Amniotic stem cell (primary cell): Measurements from ENCODE around the gene ELOF1.
"Not testable (repeated sequence)": the region's sequence is repeated elsewhere in the genome, so short reads cannot be mapped to it uniquely, and the experiment has no call there.

Experiments used
- DNase-seq: peaks from one replicate; lab custom pipeline; 2025; lab: John Stamatoyannopoulos, UW

The ELOF1 gene

DNA sequence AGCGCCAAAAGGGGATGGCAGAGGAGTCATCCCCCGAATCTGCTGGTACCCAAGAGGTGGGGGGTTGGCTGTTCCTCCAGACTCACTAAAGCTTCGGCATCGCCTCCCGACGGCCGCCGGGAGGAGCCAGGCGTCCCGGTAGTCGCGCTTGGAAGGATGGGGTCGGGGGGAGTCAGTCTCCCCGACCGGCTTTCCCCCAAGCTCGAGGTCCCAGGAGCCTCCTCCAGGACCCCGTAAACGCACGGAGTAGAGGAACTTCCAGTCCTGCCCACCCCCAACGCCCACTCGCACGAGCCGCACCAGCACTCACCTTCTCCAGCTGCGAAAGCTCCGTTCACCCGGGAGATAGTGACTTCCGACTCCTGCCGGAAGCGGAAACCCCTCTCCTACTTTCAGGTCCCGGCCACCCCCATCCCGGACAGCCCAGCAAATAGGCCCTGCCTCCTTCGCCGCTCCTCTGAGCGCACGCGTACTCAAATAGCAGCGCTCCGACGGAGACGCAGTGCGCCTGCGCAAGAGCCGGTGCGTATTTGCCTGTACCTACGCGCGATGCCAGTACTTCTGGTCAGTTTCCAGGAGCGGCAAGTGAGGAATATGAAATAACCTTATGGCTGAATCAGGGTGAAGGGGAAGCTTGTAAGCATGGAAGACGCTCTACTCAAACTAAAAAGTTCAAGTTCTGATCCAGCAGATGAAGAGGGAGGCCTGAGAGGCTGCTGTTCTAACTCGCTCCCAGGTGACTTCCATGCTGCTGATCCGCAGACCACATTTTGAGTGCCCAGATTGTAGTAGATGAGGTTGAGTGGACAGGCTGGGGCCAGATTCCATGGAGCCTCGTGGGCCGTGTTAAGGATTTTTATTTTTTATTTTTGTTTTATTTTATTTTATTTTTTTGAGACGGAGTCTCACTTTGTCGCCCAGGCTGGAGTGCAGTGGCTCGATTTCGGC, at the start of gene ELOF1:
Gene ELOF1, minus strand, starts transcription at position 350 of the 948 bp plus-strand sequence. CDS start 4,883 bp downstream, outside the sequence.
- peak; percentile 98 for DNase-seq

DNA sequence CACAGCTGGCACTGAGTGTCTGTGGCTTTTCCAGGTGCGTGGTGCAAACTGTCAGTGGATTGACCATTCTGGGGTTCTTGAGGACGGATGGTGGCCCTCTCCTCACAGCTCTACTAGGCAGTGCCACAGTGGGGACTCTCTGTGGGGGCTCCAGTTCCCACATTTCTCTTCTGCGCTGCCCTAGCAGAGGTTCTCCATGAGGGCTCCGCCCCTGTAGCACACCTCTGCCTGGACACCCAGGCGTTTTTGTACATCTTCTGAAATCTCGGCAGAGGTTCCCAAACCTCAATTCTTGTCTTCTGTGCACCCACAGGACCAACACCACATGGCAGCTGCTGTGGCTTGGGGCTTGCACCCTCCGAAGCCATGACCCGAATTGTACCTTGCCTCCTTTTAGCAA, 47.5 kb upstream of the ELOF1 start:
- DNase-seq: no peak

DNA sequence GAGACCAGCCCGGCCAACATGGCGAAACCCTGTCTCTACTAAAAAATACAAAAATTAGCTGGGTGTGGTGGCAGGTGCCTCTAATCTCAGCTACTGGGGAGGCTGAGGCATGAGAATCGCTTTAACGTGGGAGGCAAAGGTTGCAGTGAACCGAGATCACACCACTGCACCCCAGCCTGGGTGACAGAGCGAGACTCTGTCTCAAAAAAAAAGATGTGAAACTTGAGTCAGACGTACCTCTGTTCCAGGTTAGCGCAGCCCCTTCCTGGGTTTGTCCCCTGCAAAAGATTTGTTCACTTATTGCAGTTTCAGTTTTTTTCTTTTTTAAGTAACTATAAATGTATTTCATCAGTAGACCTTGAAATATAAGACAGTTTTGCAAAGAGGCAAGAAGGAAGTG, 40.7 kb upstream of the ELOF1 start:
- not testable (repeated sequence) for DNase-seq

DNA sequence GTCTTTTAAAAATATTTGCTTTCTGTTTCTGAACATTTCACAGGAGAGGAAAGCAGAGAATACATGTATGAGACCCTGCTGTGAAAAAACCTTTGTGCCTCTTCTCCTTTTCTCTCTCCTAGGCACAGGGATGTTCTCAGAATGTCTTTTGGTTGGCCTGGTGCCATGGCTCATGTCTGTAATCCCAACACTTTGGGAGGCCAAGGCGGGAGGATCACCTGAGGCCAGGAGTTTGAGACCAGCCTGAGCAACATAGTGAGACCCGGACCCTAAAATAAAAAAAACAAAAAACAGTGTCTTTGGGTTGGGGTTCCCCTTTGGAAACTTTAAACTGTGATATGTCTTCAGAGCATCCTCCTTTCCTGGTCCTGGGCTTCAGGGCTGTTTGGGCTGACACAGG, 39.7 kb upstream of the ELOF1 start:
- DNase-seq: no peak

DNA sequence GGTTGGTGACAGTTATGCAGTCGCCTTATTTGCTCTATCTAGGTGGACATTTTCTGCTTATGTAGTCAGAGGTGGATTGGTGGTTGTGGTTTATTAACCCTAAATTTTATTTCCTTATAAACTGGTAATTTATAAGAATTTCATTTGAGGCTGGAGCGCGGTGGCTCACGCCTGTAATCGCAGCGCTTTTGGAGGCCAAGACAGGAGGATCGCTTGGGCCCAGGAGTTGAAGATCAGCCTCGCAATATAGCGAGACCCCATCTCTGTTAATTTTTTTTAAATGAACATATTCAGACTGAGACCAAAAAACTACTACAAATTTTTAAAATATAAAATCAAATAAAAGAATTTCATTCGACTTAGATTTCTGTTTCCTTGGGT, 39.1 kb upstream of the ELOF1 start:
- DNase-seq: no peak

DNA sequence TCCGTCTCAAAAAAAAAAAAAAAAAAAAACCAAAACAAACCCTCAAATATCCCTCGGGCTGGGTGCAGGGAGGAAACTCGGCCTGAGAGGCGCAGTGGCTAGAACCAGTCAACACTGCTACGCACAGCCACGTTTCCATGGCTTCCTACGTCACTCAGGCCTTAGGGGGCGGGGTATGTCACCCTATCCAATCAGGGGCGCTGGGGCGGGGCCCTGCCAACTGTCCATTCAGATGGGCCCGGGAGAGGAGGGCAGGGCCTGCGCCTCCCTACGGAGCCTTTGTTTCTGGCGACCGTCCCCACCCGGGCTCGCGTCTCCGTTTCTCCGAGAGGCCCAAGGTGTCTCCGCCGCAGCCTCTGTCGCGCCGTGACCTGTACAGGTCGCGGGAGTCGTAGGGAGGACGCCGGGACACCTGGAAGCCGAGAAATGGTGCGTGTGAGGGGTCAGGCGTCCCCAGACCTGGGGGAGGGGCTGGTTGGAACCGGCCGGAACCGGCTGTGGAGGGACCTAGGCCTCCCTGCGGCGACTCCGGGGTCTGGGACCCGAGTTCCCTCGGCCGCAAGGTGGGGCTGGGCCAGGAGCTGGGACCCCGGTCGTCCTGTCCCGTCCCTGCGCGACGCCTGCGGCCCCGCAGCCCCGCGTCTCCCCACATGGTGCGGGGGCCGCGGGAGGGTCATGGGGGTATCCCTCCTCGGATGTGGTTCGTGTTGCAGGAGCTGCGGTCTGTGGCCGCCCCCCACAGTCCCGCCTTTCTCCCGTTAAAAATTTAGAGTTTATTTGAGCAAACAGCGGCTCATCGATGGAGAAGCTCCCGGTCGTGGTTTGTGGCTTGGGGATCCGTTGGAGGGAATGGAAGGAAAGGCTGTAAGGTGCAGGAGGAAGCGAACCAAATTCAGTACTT, 38.4 kb upstream of the ELOF1 start, which contains the start of gene ZNF627:
Gene ZNF627, plus strand, starts transcription at position 282 of the 901 bp plus-strand sequence. Its CDS starts 145 bp downstream, at position 427.
- DNase-seq: peak; percentile 96

DNA sequence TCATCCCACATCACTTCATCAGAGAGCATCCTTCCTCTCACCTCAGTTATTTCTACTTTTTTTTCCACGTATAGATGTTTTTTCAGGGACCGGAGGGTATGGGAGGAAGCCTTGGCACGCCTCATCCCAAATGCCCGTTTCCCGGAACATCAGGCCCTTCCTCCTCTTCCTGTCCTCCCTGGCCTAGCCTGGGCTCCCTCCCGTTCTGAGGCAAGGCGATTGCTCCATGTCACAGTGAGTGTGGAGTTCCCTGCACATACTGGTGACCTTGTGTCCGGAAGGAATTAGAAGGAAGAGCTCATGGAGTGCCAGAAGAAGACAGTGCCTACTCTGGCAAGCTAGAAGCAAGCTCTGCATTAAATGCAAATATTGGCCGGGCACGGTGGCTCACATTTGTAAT, 37.1 kb upstream of the ELOF1 start:
- DNase-seq: no peak

DNA sequence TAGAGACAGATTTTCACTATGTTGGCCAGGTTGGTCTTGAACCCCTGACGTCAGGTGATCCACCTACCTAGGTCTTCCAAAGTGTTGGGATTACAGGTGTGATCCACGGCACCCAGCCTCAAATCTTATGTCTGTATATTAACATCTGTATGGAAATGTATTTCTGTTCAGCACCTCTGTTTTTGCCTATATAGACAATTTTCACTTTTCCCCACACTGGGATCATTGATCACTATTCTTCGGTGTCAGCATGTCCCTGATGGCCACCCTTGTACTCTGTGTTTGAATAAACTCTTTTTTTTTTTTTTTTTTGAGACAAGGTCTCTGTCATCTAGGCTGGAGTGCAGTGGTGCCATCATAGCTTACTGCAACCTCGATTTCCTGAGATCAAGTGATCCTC, 35.1 kb upstream of the ELOF1 start:
- no peak for DNase-seq

DNA sequence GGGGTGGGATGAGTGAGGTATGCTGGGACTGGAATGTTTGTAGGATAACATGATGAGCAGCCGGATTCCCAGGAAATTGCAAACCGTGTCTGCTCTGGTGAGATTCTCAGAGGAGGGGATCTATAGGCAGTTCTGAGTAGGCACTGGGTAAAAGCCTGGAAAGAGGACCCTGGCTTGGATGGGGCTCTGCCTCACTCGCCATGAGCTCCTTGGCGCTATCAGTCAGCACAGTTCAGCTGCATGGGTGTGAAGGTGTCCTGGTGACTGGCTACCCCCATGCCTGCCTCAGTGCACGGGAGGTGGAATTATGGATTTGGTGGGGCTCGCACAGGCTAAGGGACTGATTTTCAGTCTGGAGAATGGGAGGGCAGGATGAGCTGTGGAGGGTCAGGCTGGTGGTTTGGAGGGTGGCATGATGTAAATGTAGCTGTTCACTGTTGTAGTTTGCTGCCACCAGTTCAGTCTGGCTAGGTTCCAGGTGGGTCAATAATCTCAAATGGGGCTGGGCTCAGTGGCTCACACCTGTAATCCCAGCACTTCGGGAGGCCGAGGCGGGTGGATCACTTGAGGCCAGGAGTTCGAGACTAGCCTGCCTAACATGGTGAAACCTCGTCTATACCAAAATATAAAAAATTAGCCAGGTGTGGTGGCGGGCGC, 29.1 kb upstream of the ELOF1 start:
- no peak for DNase-seq

DNA sequence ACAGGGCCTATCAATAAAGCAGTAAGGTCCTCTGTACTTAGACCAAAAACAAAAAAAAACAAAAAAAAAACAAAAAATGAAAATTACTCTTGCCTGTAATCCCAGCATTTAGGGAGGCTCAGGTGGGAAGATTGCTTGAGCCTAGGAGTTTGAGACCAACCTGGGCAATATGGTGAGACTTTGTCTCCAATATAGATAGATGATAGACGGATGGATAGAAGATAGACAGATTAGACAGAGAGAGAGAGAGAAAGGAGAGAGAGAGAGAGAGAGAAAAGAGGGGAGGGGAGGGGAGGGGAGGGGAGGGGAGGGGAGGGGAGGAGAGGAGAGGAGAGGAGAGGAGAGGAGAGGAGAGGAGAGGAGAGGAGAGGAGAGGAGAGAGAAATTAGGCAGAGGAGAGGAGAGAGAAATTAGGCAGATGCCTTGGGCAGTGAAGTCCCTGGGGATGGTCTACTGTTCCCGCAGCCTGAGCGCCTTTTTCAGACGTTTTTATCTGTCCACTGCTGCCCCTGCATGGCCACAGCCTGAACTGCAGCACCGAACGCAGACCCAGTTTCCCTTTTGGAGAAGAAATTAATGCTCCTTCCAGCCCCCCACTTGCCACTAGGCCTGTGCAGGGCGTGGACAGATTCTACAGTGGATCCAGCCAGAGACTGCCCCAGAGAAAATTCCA, 28.4 kb upstream of the ELOF1 start:
- DNase-seq: peak; percentile 49

DNA sequence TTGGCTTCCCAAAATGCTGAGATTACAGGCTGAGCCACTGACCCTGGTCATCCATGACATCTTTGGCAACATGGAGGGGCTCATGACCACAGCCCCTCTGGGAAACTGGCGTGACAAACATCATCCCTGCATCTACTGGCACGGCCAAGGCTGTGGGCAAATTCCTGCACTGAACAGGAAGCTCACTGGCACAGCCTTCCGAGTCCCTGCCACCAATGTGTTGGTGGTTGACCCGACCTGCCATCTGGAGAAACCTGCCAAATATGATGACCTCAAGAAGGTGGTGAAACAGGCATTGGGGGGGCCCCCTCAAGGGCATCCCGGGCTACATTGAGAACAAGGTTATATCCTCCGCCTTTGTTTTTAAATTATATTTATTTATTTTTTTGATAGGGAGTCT, 27.3 kb upstream of the ELOF1 start:
- DNase-seq: no peak

DNA sequence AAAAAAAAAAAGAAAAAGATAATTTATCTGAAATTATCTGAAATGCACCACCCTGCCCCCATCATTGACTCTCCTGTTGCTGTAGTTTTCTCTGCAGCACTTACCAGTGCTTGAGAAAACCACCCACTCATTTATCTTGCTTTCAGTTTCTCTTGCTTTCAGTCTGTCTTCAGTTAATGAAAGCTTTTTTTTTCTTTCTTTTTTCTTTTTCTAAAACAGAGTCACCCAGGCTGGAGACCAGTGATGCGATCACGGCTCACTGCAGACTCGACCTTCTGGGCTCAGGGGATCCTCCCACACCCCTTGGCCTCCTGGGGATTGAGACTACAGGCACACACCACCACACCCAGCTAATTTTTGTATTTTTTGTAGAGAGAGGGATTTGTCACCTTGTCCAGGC, 22.7 kb upstream of the ELOF1 start:
- no peak for DNase-seq

DNA sequence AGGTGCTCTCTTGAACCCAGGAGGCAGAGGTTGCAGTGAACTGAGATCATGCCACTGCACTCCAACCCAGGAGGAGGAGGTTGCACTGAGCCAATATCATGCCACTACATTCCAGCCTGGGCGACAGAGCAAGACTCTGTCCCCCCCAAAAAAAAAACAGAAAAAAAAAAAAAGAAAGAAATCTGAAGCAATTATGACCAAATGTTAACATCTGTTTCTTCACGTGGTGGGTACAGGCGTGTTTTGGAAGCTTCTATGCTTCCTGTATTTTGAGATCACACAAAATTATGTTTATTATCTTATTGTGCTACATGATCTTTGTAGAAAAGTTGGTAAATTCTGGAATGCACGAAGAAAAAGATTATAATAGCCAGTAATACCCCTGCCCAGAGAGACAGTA, 21.1 kb upstream of the ELOF1 start:
- no peak for DNase-seq

DNA sequence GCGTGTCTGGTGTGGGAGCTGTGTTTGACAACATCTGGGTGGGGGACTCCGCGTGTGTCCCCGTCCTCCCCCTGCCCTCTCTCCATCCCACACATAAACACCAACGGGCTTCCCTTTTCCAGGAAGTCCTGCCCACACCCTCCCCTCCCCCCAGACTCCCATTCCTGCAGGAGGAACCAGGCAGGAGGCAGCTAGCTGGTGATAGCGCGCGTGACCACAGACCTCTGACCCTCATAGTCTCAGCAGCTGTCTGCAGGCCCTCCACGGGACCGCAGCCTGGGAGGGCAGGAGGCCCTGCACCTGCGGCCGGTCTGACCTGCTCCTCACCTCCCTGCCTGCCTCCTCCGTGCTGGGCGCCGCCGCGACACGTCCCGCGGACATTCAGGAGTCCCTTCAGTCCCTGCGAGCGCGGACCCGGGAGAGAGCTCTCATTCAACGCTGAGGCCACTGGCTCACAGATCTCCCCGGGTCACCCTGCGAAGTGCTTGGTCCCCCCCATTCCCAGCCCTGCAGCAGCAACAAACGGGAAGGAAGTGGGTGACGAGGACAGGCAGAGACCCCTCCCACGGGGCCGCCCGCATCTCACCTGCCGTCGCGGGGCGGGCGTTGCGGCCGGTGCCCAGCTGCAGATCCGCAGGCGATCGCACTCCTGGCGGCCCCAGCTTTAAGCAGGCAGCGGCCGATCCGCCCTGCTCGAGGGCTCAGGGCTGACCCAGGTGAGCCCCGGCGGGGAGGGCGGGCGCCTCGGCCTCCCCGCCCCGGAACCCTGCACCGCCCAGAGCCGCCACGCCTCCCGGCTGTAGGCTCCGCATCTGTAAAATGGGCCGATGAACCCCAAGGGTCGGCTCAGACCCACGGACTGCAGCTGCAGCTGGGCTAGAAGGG, 19.5 kb upstream of the ELOF1 start:
- DNase-seq: no peak

DNA sequence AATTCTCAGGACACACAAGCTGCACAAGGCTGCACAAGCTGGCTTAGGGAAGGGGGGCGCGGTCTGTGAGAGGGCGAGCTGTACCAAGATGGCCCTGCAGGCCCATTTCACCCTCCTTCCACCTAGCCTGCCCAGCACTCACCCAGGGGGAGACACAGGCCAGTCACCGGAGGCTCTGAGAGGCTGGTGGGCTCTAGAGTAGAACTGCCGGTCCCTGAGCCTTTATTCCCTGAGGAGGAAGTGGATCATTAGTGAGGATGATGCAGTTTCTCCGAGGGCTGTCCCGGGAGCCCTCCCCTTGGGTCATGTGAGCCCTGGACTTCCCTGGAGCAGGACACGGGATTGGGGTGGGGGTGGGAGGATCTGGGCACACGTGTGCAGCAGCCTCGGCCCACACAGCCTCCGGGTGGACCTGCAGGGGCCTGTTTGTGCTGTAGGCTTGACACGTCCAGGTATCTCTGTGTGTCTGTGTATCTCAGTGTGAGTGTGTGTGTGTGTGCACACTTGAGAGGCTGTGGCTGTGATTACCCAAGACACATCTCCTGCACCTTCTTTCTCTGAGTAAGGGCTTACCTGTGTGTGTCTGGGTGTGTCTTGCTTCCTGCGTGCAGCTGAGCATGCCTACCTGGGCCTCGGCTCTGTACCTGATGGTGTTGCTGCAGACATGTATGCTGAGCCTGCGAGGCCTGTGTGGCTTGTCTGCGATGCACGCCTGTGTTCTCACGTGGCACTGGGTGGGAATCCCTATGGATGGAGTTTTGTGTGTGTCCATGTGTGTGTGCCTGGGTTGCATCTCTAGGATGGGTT, 18.6 kb upstream of the ELOF1 start, which contains the start of gene ACP5:
Gene ACP5, minus strand, starts transcription at position 195 of the 807 bp plus-strand sequence. CDS start 328 bp downstream, outside the sequence.
- no peak for DNase-seq

DNA sequence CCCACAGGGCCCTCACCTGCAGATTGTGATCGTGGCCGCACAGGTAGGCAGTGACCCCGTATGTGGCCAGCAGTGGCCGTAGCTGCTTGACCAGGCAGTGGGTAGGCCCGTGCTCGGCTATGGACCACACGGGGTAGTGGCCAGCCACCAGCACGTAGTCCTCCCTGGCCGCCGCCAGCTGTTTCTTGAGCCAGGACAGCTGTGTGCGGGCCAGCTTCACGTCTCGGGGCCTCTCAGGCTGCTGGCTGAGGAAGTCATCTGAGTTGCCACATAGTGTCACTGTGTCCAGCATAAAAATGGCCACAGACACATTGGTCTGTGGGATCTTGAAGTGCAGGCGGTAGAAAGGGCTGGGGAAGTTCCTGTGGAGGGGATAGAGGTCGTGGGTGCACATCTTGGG, 17.2 kb upstream of the ELOF1 start:
- DNase-seq: no peak

DNA sequence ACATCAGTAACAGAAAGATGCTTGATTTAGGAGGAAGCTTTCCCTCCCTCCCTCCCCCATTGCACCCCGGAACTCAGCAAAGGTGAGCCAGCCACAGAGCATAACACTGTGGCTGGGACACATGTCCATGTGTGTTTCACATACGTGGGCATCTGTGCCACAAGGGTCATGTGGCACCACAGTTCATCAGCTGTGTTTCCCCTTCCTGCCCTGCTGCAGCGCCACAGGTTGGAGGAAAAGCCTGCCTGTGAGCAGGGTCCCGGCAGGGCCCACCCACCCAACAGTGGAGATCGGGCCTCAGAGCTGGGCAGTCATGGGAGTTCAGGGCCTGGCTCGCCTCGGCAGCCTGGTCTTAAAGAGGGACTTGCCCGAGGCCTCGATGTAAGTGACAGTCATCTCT, 15.7 kb upstream of the ELOF1 start:
- no peak for DNase-seq

DNA sequence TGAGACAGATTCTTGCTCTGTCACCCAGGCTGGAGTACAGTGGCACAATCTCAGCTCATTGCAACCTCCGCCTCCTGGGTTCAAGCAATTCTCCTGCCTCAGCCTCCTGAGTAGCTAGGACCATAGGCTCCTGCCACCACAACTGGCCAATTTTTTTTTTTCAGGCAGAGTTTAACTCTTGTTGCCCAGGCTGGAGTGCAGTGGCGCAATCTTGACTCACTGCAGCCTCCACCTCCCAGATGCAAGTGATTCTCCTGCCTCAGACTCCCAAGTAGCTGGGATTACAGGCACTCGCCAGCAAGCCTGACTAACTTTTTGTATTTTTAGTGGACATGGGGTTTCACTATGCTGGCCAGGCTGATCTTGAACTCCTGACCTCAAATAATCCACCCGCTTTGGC, 14.7 kb upstream of the ELOF1 start:
- not testable (repeated sequence) for DNase-seq

DNA sequence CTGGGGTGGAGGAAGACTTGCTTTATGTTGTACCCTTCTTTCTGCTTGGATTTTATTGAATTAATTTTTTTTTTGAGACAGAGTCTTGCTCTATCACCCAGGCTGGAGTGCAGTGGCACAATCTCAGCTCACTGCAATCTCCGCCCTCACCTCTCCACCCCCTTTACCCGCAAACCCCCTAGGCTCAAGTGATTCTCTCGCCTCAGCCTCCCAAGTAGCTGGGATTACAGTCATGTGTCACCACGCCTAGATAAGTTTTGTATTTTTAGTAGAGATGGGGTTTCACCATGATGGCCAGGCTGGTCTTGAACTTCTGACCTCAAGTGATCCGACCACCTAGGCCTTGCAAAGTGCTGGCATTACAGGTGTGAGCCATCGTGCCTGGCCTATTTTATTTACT, 14.3 kb upstream of the ELOF1 start:
- DNase-seq: not testable (repeated sequence)

DNA sequence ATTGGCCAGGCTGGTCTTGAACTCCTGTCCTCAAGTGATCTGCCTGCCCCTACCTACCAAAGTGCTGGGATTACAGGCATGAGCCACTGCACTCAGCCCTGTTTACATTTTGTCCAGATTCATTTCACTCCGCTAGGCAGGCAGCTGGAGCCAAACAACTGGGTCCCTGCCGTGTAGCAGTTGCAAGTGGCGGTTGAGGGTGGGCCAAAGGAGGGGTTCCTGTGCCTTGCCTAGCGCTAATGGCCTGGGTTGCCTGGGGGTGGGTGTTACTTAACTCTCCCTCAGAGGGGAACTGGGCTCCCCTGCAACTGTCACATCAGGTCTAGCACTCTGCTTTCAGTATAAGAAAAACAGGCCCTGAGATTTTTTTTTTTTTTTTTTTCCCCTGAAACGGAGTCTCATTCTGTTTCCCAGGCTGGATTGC, 11.0 kb upstream of the ELOF1 start:
- no peak for DNase-seq
